GM13976 (cell line): ENCODE results near the gene DDR2.

ENCODE experiments used
- DNase-seq: peaks from one replicate; pipeline ENCODE4 v3.0.0; 2012; ENCODE audit warnings: low spot score
- in situ Hi-C: fragments of 300-500 bp; cut with MboI; formaldehyde crosslinking; loops from one replicate; pipeline ENCODE4 v1.12.0; 2022; ENCODE audit warnings: low sequenced_read_pairs, mixed read lengths, inconsistent platforms; ENCODE audit not compliant: unreplicated experiment
- TF ChIP-seq, protein P1 (sequence below): IDR thresholded peaks from 2 replicates; pipeline ENCODE4 v1.5.1; 2012; ENCODE audit warnings: borderline replicate concordance, mild to moderate bottlenecking; ENCODE audit not compliant: insufficient read depth; ENCODE audit errors: extremely low read depth, missing control alignments, control extremely low read depth

DDR2 gene

DNA sequence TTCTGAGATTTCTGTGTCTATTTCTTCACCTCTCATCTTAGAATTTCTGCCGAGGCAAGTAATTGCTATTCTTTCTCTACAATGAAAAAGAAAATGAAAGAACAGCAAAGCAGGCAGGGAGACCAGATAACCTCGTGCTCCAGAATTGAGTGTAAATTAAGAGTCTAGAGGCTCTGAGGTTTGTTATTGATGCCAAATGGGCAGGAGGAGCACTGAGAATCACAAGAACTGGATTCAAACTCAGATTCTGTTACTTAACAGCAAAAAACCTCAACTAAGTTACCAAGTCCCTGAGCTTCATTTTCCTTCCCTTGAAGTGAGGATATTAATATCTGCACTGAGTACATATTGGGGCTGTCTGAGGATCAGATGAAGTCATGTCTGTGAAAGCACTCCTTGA lies 5.5 kb upstream of the DDR2 start:
- DNase-seq, result peak; percentile 18
- in situ Hi-C loops, result no loop called here
- TF ChIP-seq, protein P1, sequence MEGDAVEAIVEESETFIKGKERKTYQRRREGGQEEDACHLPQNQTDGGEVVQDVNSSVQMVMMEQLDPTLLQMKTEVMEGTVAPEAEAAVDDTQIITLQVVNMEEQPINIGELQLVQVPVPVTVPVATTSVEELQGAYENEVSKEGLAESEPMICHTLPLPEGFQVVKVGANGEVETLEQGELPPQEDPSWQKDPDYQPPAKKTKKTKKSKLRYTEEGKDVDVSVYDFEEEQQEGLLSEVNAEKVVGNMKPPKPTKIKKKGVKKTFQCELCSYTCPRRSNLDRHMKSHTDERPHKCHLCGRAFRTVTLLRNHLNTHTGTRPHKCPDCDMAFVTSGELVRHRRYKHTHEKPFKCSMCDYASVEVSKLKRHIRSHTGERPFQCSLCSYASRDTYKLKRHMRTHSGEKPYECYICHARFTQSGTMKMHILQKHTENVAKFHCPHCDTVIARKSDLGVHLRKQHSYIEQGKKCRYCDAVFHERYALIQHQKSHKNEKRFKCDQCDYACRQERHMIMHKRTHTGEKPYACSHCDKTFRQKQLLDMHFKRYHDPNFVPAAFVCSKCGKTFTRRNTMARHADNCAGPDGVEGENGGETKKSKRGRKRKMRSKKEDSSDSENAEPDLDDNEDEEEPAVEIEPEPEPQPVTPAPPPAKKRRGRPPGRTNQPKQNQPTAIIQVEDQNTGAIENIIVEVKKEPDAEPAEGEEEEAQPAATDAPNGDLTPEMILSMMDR, result no peak

DNA sequence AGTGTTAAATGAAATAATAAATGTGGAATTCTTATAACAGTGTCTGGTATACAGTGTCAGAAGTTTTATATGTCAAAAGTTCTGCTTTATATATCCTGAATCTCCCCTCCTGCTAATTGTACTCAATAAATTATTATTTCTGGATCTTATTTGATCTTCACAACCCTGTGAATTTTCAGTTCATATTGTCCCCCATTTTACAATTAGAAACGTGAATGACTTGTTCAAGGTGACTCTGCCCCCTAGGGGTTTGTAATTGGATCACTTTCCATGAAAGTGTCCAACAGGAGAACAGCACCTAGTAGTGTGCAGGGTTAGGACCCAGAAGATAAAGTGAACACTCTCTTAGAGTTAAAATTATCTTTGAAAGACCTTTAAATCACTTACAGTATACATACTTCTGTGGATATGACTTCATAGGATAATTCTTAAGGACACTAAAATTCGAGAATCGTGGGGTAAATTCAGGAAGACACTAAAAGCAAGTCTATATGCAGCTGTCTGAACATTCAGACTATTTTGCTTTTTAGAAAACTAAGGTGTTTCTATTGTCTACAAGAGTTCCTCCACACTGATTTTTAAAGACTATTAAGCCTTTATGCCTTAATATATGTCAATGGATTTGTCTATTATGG lies 4.5 kb upstream of the DDR2 start:
- DNase-seq, result no peak
- in situ Hi-C loops, result no loop called here
- TF ChIP-seq, protein P1, result peak; percentile 40

DNA sequence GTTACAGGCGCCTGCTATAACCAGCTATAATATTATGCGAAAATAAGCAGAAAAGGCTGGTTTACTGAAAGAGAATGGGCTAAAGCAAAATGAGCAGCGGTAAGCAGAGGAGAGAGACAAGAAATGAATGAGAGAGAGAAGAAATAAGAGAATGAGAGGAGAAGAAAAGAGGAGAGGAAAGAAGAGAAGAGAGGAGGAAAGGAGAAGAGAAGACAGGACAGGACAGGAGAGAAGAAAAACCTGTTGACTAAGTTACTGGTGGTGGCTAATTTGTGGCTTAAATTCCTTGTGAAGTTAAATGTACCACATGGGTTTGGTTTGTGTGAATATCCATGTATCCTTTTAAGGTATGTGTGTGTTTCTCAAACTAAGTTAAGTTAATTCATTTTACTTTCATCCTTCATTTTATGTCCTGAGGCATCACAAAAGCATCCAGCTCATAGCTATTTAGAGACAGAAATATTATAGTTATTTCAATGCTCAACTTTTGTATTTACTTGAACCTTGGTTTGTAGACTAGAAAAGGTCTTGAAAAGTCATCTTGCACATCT lies 3.1 kb upstream of the DDR2 start:
- TF ChIP-seq, protein P1, result no peak
- in situ Hi-C loops, result no loop called here
- no peak for DNase-seq

DNA sequence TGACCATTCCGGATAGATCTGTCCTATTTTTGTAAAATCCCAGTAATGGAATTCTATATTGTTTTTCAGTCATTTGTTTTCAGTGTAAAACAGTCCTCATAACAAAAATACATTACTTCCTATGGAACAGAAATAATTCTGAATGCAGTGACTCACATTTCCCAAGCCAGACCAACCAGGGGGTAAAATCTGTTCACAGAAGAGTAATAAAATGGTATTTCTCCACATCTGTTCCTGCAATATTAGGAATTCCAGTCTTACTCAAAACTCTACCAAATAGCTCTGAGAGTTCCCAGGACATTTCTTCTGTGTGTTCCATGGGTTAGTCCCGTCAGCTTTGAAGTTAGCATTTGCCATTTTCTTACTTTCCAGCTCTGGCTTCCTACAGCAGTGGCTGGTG lies 2.6 kb upstream of the DDR2 start:
- TF ChIP-seq, protein P1, result no peak
- in situ Hi-C loops, result no loop called here
- no peak for DNase-seq

DNA sequence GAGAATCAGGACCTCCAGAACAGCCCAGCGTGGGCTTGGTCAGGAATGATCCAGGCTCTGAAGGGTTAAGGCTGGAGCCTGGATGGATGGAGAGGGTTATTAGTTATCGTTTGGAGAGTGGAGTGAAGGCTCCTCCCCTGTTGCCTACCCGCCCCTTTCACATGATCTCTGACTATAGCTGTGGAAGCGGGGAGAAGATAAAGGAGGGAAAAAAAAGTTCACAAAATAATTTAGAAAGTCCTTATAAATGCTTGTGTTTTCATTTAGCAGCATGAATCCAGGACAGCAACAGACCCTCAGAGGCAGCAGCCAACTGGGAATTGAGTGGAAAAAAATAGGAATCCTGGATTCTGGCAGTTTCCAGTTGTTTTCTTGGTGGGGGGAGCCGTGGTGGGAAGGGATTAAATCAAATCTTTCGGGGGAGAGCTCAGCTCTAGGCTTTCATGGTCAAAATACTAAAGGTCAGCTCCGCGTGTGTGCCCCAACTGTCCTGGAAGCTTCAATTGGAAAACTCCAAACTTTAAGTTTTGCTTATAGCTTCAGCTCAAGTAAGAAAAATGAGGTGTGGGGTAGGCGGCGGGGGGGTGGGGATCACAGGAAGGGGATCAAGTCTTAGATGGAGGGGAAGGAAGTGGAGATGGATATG lies 595 bp upstream of the DDR2 start:
- in situ Hi-C loops, result no loop called here
- no peak for DNase-seq
- TF ChIP-seq, protein P1, result no peak

DNA sequence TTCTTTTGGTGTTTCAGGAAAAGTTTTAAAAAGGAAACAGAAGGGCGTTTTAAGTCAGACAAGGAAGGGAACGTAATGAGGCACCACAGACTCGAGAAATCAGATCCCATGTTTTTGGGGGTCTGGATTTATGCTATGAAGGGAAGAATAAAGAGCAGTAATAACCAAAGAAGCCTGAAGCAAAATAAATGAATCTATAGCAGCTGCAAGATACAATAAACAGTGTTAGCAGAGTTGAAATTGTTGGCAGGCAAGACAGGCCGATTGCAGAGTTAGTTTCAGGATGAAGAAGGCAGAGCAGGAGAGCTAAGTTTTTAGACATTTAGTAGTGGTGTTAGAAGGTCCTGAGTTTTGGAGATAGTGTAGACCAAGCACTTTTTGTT lies 425 bp downstream of the DDR2 start:
- DNase-seq, result no peak
- TF ChIP-seq, protein P1, result no peak
- in situ Hi-C loops, result no loop called here
